ENCODE data around the gene ZNF722. TPM values are rescaled to one million over a fixed set of nuclear protein-coding genes. Genes with fewer than 3 reads are reported as not detected.

The ZNF722 gene
- total and polyA plus RNA-seq, 2 donors (not counting 3 experiments of a cell fraction or from before 2014, with no cell fraction given), result not detected

GRCh38 chr7:64035388-64035787 is 36.7 kb downstream of the ZNF722 start:
- no peaks in the 10 kb centered on the region for H4K20me1 ChIP-seq (replicated peaks; ENCODE audit: control insufficient read depth, extremely low read depth, insufficient read depth, low read length)
- H2AFZ ChIP-seq (ENCODE audit: low read depth, low read length), result no peak overlapping the region
- no peaks in the 10 kb centered on the region for H3K79me2 ChIP-seq (ENCODE audit: control insufficient read depth, insufficient read depth, low read length)
- H3K9me3 ChIP-seq (replicated peaks; ENCODE audit: control insufficient read depth, insufficient read depth, low read length), result peaks cover 4% of the 10 kb centered on the region
- TF ChIP-seq POLR2AphosphoS5 (IDR thresholded peaks at IDR 0.05; ENCODE audit: insufficient read depth, low read depth, low read length) (no peak), MYC (IDR thresholded peaks at IDR 0.05; ENCODE audit: low read depth, low read length) (no peak)
- intact Hi-C loops (cut with micrococcal nuclease), result no loop called here
- no peak overlapping the region for H3K4me2 ChIP-seq (ENCODE audit: insufficient read depth, low read length)
- DNase-seq (ENCODE audit: low read depth, low spot score) (no peak), FAIRE-seq (no peak)
- no peaks in the 10 kb centered on the region for H3K9me1 ChIP-seq (replicated peaks; ENCODE audit: control insufficient read depth, extremely low read depth, insufficient read depth, low read length)
- H3K9ac ChIP-seq (replicated peaks; ENCODE audit: extremely low read depth, insufficient read depth, low read length), result no peak overlapping the region
- no peaks in the 10 kb centered on the region for H3K4me1 ChIP-seq (ENCODE audit: control insufficient read depth, extremely low read depth, insufficient read depth, low read length)
- no peaks in the 10 kb centered on the region for H3K36me3 ChIP-seq (ENCODE audit: control insufficient read depth in 2 of 2, extremely low read depth in 1 of 2, insufficient read depth in 2 of 2, low read length in 2 of 2)
- H3K4me3 ChIP-seq (replicated peaks in 1 of 3; ENCODE audit: insufficient read depth in 1 of 3, low read depth in 1 of 3, low read length in 3 of 3), result no peak overlapping the region
- H3K27me3 ChIP-seq (ENCODE audit: control insufficient read depth in 2 of 2, insufficient read depth in 2 of 2, low read length in 2 of 2), result no peaks in the 10 kb centered on the region
- POLR2A ChIA-PET, result no interaction called here
- no TSS peak for BruUV-seq (replicated peaks)
- CTCF ChIA-PET, result no interaction called here
- H3K27ac ChIP-seq (ENCODE audit: insufficient read depth, low read depth, low read length), result no peak overlapping the region
- dilution Hi-C loops (cut with MboI; ENCODE audit: extremely low pct_ligation_motif_present, low sequenced_read_pairs), result no loop called here

- H3K4me3 ChIP-seq (replicated peaks in 1 of 3; ENCODE audit: insufficient read depth in 1 of 3, low read depth in 1 of 3, low read length in 3 of 3), result no peak overlapping the region
- ChIA-PET CTCF (no interaction called here), POLR2A (no interaction called here)
- H3K27me3 ChIP-seq (ENCODE audit: control insufficient read depth in 2 of 2, insufficient read depth in 2 of 2, low read length in 2 of 2), result no peaks in the 10 kb centered on the region
- no TSS peak for BruUV-seq (replicated peaks)
- DNase-seq (ENCODE audit: low read depth, low spot score) (no peak), FAIRE-seq (no peak)
- H3K9ac ChIP-seq (replicated peaks; ENCODE audit: extremely low read depth, insufficient read depth, low read length), result no peak overlapping the region
- intact Hi-C loops (cut with micrococcal nuclease) (no loop called here), dilution Hi-C loops (cut with MboI; ENCODE audit: extremely low pct_ligation_motif_present, low sequenced_read_pairs) (no loop called here)
- peaks cover 7% of the 10 kb centered on the region for H3K9me3 ChIP-seq (replicated peaks; ENCODE audit: control insufficient read depth, insufficient read depth, low read length)
- H3K27ac ChIP-seq (ENCODE audit: insufficient read depth, low read depth, low read length), result no peak overlapping the region
- H3K4me2 ChIP-seq (ENCODE audit: insufficient read depth, low read length), result no peak overlapping the region
- no peaks in the 10 kb centered on the region for H3K4me1 ChIP-seq (ENCODE audit: control insufficient read depth, extremely low read depth, insufficient read depth, low read length)
- TF ChIP-seq EZH2 (IDR thresholded peaks at IDR 0.05; ENCODE audit: borderline replicate concordance, low read depth, low read length, severe bottlenecking), result no peak
- TF ChIP-seq MAX (IDR thresholded peaks at IDR 0.05; ENCODE audit: insufficient read depth, insufficient read length), result no peak
- no peak for TF ChIP-seq GATA2 (IDR thresholded peaks at IDR 0.05; ENCODE audit: insufficient read depth, insufficient read length, low read depth, low read length)
- no peak for TF ChIP-seq MYC (IDR thresholded peaks at IDR 0.05; ENCODE audit: low read depth, low read length)
- TF ChIP-seq JUN (IDR thresholded peaks at IDR 0.05; ENCODE audit: borderline replicate concordance, insufficient read depth, insufficient read length, low read depth), result no peak
- no peak for TF ChIP-seq POLR2A (IDR thresholded peaks at IDR 0.05; ENCODE audit: low read depth, low read length)
- H3K79me2 ChIP-seq (ENCODE audit: control insufficient read depth, insufficient read depth, low read length), result no peaks in the 10 kb centered on the region
- H4K20me1 ChIP-seq (replicated peaks; ENCODE audit: control insufficient read depth, extremely low read depth, insufficient read depth, low read length), result no peaks in the 10 kb centered on the region
- H3K36me3 ChIP-seq (ENCODE audit: control insufficient read depth in 2 of 2, extremely low read depth in 1 of 2, insufficient read depth in 2 of 2, low read length in 2 of 2), result no peaks in the 10 kb centered on the region
- no peak overlapping the region for H2AFZ ChIP-seq (ENCODE audit: low read depth, low read length)
- H3K9me1 ChIP-seq (replicated peaks; ENCODE audit: control insufficient read depth, extremely low read depth, insufficient read depth, low read length), result no peaks in the 10 kb centered on the region
Measured at GRCh38 chr7:64037095-64037494, 38.4 kb downstream of the ZNF722 start.

Data from endothelial cell of umbilical vein (primary cell).